HEK293 (cell line): Measurements from ENCODE around the gene TLCD3B.

Experiments used
- CTCF ChIA-PET: fragments of 350-600 bp; formaldehyde crosslinking; extraction: SDS; loops from one replicate; lab custom pipeline; 2021; ENCODE audit warnings: antibody characterized with exemption; lab: Yijun Ruan, JAX
- POLR2A ChIA-PET: fragments of 300-600 bp; formaldehyde crosslinking; extraction: SDS; loops from one replicate; lab custom pipeline; 2020; ENCODE audit warnings: antibody characterized with exemption, inconsistent platforms; lab: Yijun Ruan, JAX
- H3K27ac ChIP-seq: fragments of 200-500 bp; sonication (Bioruptor generic); 2 replicates; pipeline ENCODE4 v1.5.1; 2014; ENCODE audit warnings: low read depth, low read length, control low read depth, inconsistent platforms; ENCODE audit errors: extremely low read depth
- H3K36me3 ChIP-seq, 2 experiments: fragments of 200-500 bp in 1 of 2; sonication (Bioruptor generic) in 1 of 2; 1 replicate in 1 of 2; 2 replicates in 1 of 2; pipeline ENCODE4 v1.5.1; 2014 to 2017; ENCODE audit warnings: inconsistent platforms in 2 of 2, low read length in 2 of 2; ENCODE audit not compliant: control insufficient read depth in 2 of 2, insufficient read depth in 1 of 2
- H3K4me1 ChIP-seq: fragments of 200-500 bp; sonication (Bioruptor generic); 2 replicates; pipeline ENCODE4 v1.5.1; 2014; ENCODE audit warnings: mild to moderate bottlenecking, low read length, inconsistent platforms; ENCODE audit not compliant: control insufficient read depth, insufficient read depth
- H3K4me3 ChIP-seq: 2 replicates; pipeline ENCODE4 v1.5.1; 2011; ENCODE audit warnings: low read depth, mild to moderate bottlenecking, control low read depth, low read length, moderate library complexity
- H3K9me3 ChIP-seq: fragments of 200-500 bp; sonication (Bioruptor generic); 2 replicates; pipeline ENCODE4 v1.5.1; 2014; ENCODE audit warnings: low read depth, low read length, inconsistent platforms; ENCODE audit not compliant: control insufficient read depth, insufficient read depth
- GLI4 ChIP-seq: fragments of 450-650 bp; formaldehyde crosslinking; IDR thresholded peaks from 2 replicates; pipeline ENCODE4 v1.5.1; 2016; ENCODE audit warnings: missing biosample characterization, missing genetic modification characterization
- MEIS1 ChIP-seq: sonication (generic); formaldehyde crosslinking; IDR thresholded peaks from 2 replicates; pipeline ENCODE4 v1.8.1; 2022; ENCODE audit warnings: missing genetic modification reagents, mild to moderate bottlenecking, borderline replicate concordance
- YY1 ChIP-seq: fragments of 450-650 bp; formaldehyde crosslinking; IDR thresholded peaks from 2 replicates; pipeline ENCODE4 v1.5.1; 2018; ENCODE audit warnings: missing biosample characterization, missing genetic modification characterization
- ZEB2 ChIP-seq: fragments of 450-650 bp; formaldehyde crosslinking; IDR thresholded peaks from 2 replicates; pipeline ENCODE4 v1.5.1; 2016; ENCODE audit warnings: missing biosample characterization, missing genetic modification characterization
- ZNF169 ChIP-seq: fragments of 450-650 bp; formaldehyde crosslinking; IDR thresholded peaks from 2 replicates; pipeline ENCODE4 v1.5.1; 2016; ENCODE audit warnings: missing biosample characterization, missing genetic modification characterization
- ZNF19 ChIP-seq: fragments of 450-650 bp; formaldehyde crosslinking; IDR thresholded peaks from 2 replicates; pipeline ENCODE4; 2016; ENCODE audit warnings: missing biosample characterization, missing genetic modification characterization, low read depth
- ZNF2 ChIP-seq: fragments of 450-650 bp; formaldehyde crosslinking; IDR thresholded peaks from 2 replicates; pipeline ENCODE4 v1.5.1; 2016; ENCODE audit warnings: missing biosample characterization, missing genetic modification characterization
- ZNF391 ChIP-seq: fragments of 450-650 bp; formaldehyde crosslinking; IDR thresholded peaks from 2 replicates; pipeline ENCODE4 v1.5.1; 2016; ENCODE audit warnings: low read depth, missing biosample characterization, missing genetic modification characterization, borderline replicate concordance
- ZNF473 ChIP-seq: fragments of 450-650 bp; formaldehyde crosslinking; IDR thresholded peaks from 2 replicates; pipeline ENCODE4 v1.5.1; 2017; ENCODE audit warnings: missing biosample characterization, missing genetic modification characterization
- ZNF555 ChIP-seq: fragments of 450-650 bp; formaldehyde crosslinking; conservative IDR thresholded peaks from 2 replicates; pipeline ENCODE4 v1.5.1; 2017; ENCODE audit warnings: missing biosample characterization, mild to moderate bottlenecking, missing genetic modification characterization, inconsistent platforms
- ZNF585B ChIP-seq: fragments of 450-650 bp; formaldehyde crosslinking; IDR thresholded peaks from 2 replicates; pipeline ENCODE4 v1.5.1; 2016; ENCODE audit warnings: missing biosample characterization, missing genetic modification characterization
- ZNF621 ChIP-seq: fragments of 450-650 bp; formaldehyde crosslinking; IDR thresholded peaks from 2 replicates; pipeline ENCODE4 v1.5.1; 2017; ENCODE audit warnings: missing biosample characterization, missing genetic modification characterization
- ZNF629 ChIP-seq: fragments of 450-650 bp; formaldehyde crosslinking; IDR thresholded peaks from 2 replicates; pipeline ENCODE4 v1.5.1; 2017; ENCODE audit warnings: missing biosample characterization, missing genetic modification characterization
- ZNF792 ChIP-seq: fragments of 450-650 bp; formaldehyde crosslinking; IDR thresholded peaks from 2 replicates; pipeline ENCODE4 v1.5.1; 2016; ENCODE audit warnings: missing biosample characterization, missing genetic modification characterization
- TF ChIP-seq, protein P1 (sequence below): fragments of 450-650 bp; formaldehyde crosslinking; IDR thresholded peaks from 2 replicates; pipeline ENCODE4 v1.5.1; 2017; ENCODE audit warnings: missing biosample characterization, missing genetic modification characterization
- TF ChIP-seq, protein P2 (sequence below): fragments of 450-650 bp; formaldehyde crosslinking; optimal IDR thresholded peaks from 2 replicates; pipeline ENCODE3; 2016; ENCODE audit warnings: missing biosample characterization, mild to moderate bottlenecking, missing genetic modification characterization
- TF ChIP-seq, protein P3 (sequence below): fragments of 450-650 bp; IDR thresholded peaks from 2 replicates; pipeline ENCODE4 v1.5.1; 2018; ENCODE audit warnings: missing biosample characterization, missing genetic modification characterization

TLCD3B gene

DNA sequence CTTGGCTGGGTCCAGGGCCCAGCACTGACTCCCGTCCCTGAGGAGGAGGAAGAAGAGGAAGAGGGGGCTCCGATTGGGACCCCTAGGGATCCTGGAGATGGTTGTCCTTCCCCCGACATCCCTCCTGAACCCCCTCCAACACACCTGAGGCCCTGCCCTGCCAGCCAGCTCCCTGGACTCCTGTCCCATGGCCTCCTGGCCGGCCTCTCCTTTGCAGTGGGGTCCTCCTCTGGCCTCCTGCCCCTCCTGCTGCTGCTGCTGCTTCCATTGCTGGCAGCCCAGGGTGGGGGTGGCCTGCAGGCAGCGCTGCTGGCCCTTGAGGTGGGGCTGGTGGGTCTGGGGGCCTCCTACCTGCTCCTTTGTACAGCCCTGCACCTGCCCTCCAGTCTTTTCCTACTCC lies 44.1 kb downstream of the TLCD3B start:
- CTCF ChIA-PET, result interaction anchor here (0.5 kb wide), 1 partner anchor 45 kb away, joined by 4 read pairs; no protein-coding TSS in a partner anchor

DNA sequence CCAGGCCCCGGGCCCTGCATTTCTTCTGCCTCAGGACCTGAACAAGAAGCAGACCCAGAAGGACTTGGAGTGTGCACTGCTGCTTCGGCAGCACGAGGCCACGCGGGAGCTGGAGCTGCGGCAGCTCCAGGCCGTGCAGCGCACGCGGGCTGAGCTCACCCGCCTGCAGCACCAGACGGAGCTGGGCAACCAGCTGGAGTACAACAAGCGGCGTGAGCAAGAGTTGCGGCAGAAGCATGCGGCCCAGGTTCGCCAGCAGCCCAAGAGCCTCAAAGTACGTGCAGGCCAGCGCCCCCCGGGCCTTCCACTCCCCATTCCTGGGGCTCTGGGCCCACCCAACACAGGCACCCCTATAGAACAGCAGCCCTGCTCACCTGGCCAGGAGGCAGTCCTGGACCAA lies 44.8 kb downstream of the TLCD3B start:
- TF ChIP-seq ZNF2 (0 out of 2 replicates have a peak, but pooled peaks have one; percentile 17), ZNF585B (tag by site-specific recombination) (no peak)
- H3K36me3 ChIP-seq, result peaks cover 52 to 100% of the 10 kb centered on the region in 2 experiments
- H3K9me3 ChIP-seq, result no peaks in the 10 kb centered on the region
- no peak overlapping the region for H3K4me3 ChIP-seq
- ChIA-PET POLR2A (interaction anchor here (0.8 to 2.9 kb wide), 6 partner anchors 8 to 73 kb away, joined by 3 to 22 read pairs (median 6); partner anchors contain the start of genes HIRIP3, KCTD13 and TAOK2), CTCF (no interaction called here)
- no peak overlapping the region for H3K27ac ChIP-seq
- H3K4me1 ChIP-seq, result no peaks in the 10 kb centered on the region

More for the DNA sequence above, 44.1 kb downstream of the TLCD3B start:
- Histone ChIP-seq H3K36me3 (peaks cover 45 to 100% of the 10 kb centered on the region in 2 experiments), H3K9me3 (no peaks in the 10 kb centered on the region), H3K4me3 (no peak overlapping the region), H3K4me1 (no peaks in the 10 kb centered on the region)
- TF ChIP-seq ZNF169 (tag by site-specific recombination) (no peak), ZNF621 (tag by site-specific recombination) (no peak), ZNF792 (tag by site-specific recombination) (no peak), MEIS1 (CRISPR knock-in tag) (no peak), YY1 (tag by site-specific recombination) (no peak)
- TF ChIP-seq, protein P1, sequence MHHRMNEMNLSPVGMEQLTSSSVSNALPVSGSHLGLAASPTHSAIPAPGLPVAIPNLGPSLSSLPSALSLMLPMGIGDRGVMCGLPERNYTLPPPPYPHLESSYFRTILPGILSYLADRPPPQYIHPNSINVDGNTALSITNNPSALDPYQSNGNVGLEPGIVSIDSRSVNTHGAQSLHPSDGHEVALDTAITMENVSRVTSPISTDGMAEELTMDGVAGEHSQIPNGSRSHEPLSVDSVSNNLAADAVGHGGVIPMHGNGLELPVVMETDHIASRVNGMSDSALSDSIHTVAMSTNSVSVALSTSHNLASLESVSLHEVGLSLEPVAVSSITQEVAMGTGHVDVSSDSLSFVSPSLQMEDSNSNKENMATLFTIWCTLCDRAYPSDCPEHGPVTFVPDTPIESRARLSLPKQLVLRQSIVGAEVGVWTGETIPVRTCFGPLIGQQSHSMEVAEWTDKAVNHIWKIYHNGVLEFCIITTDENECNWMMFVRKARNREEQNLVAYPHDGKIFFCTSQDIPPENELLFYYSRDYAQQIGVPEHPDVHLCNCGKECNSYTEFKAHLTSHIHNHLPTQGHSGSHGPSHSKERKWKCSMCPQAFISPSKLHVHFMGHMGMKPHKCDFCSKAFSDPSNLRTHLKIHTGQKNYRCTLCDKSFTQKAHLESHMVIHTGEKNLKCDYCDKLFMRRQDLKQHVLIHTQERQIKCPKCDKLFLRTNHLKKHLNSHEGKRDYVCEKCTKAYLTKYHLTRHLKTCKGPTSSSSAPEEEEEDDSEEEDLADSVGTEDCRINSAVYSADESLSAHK (tag by site-specific recombination), result no peak
- TF ChIP-seq, protein P2, sequence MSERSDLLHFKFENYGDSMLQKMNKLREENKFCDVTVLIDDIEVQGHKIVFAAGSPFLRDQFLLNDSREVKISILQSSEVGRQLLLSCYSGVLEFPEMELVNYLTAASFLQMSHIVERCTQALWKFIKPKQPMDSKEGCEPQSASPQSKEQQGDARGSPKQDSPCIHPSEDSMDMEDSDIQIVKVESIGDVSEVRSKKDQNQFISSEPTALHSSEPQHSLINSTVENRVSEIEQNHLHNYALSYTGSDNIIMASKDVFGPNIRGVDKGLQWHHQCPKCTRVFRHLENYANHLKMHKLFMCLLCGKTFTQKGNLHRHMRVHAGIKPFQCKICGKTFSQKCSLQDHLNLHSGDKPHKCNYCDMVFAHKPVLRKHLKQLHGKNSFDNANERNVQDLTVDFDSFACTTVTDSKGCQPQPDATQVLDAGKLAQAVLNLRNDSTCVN (tag by site-specific recombination), result no peak
- TF ChIP-seq, protein P3, sequence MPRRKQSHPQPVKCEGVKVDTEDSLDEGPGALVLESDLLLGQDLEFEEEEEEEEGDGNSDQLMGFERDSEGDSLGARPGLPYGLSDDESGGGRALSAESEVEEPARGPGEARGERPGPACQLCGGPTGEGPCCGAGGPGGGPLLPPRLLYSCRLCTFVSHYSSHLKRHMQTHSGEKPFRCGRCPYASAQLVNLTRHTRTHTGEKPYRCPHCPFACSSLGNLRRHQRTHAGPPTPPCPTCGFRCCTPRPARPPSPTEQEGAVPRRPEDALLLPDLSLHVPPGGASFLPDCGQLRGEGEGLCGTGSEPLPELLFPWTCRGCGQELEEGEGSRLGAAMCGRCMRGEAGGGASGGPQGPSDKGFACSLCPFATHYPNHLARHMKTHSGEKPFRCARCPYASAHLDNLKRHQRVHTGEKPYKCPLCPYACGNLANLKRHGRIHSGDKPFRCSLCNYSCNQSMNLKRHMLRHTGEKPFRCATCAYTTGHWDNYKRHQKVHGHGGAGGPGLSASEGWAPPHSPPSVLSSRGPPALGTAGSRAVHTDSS, result 0 out of 2 replicates have a peak, but pooled peaks have one; percentile 11
- TF ChIP-seq, all 188 proteins: peak for 1
- POLR2A ChIA-PET, result interaction anchor here (0.7 to 2.9 kb wide), 5 partner anchors 9 to 73 kb away, joined by 3 to 22 read pairs (median 7); partner anchors contain the start of genes HIRIP3, INO80E, KCTD13 and TAOK2
- no peak overlapping the region for H3K27ac ChIP-seq

DNA sequence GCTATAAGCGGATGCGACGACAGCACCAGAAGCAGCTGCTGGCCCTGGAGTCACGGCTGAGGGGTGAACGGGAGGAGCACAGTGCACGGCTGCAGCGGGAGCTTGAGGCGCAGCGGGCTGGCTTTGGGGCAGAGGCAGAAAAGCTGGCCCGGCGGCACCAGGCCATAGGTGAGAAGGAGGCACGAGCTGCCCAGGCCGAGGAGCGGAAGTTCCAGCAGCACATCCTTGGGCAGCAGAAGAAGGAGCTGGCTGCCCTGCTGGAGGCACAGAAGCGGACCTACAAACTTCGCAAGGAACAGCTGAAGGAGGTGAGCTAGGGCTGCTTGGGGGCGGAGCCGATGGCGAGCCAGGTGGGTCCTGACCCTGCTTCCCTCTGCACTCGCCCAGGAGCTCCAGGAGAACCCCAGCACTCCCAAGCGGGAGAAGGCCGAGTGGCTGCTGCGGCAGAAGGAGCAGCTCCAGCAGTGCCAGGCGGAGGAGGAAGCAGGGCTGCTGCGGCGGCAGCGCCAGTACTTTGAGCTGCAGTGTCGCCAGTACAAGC lies 45.7 kb downstream of the TLCD3B start:
- CTCF ChIA-PET, result interaction anchor here (0.6 to 1.4 kb wide), 2 partner anchors 9 to 46 kb away, joined by 4 to 5 read pairs; no protein-coding TSS in a partner anchor
- POLR2A ChIA-PET, result interaction anchor here (0.5 to 2.7 kb wide), 6 partner anchors 9 to 86 kb away, joined by 3 to 22 read pairs (median 5); partner anchors contain the start of genes HIRIP3, SEZ6L2 and TAOK2
- peaks cover 52 to 100% of the 10 kb centered on the region in 2 experiments for H3K36me3 ChIP-seq

More for the DNA sequence above, 45.7 kb downstream of the TLCD3B start:
- no peak overlapping the region for H3K4me3 ChIP-seq
- H3K27ac ChIP-seq, result no peak overlapping the region
- TF ChIP-seq ZNF19 (tag by site-specific recombination) (no peak), ZEB2 (tag by site-specific recombination) (no peak), ZNF473 (no peak), ZNF391 (no peak), ZNF629 (no peak), GLI4 (tag by site-specific recombination) (no peak), ZNF555 (tag by site-specific recombination) (no peak)
- TF ChIP-seq, all 188 proteins: peak for 0
- Histone ChIP-seq H3K9me3 (no peaks in the 10 kb centered on the region), H3K4me1 (no peaks in the 10 kb centered on the region)
